ENCODE results near the gene TMPRSS3. TPM values are rescaled to one million over a fixed set of nuclear protein-coding genes. Genes with fewer than 3 reads are reported as not detected.

The TMPRSS3 gene
- total RNA-seq, 4 donors from 2014 or later = 0.34 to 1.6 (median 1.0) TPM; not detected in 1

- 76% methylated on average over 20 of the region's 20 CpGs for WGBS
- Histone ChIP-seq H3K9me3 (no peaks in the 10 kb centered on the region), H3K36me3 (no peaks in the 10 kb centered on the region), H3K27me3 (no peaks in the 10 kb centered on the region), H3K4me3 (no peak overlapping the region), H3K4me1 (no peaks in the 10 kb centered on the region), H3K27ac (no peak overlapping the region)
- no peak for DNase-seq (ENCODE audit: low spot score in 2 of 2)
- no peak for TF ChIP-seq POLR2AphosphoS5 (IDR thresholded peaks at IDR 0.05)
- TF ChIP-seq POLR2A (IDR thresholded peaks at IDR 0.05) = no peak
- no peak for TF ChIP-seq EP300 (IDR thresholded peaks at IDR 0.05)
- TF ChIP-seq CTCF (IDR thresholded peaks at IDR 0.05) = no peak
Measured at GRCh38 chr21:42388740-42389448, 7.0 kb downstream of the TMPRSS3 start.

DNA sequence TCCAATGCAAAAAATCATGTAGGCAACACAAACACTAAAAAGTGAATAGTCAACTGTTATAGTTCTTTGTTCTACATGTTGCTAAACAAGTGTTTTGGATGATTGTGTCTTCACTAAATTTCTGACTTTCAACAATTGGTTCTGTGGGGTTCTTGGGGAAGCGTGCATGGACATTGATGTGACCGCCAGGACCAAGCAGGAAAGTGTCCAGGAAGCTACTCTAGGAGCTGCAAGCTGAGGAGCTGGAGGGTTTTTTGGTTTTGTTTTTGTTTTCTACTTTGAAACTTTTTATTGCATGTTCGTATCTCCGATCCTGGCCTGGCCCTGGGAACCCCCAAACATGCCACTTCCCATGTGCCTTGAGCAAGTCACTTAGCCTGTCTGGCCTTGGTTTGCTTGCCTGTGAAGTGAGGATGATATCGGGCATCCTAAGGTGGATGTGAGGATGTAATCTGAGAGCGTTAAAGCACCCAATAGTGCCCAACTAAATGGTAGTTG is 8.0 kb downstream of the TMPRSS3 start:
- Histone ChIP-seq H3K4me1 (no peaks in the 10 kb centered on the region), H3K27ac (no peak overlapping the region), H3K27me3 (no peaks in the 10 kb centered on the region), H3K36me3 (no peaks in the 10 kb centered on the region), H3K9me3 (no peaks in the 10 kb centered on the region), H3K4me3 (no peak overlapping the region)
- 88% methylated on average over 6 of the region's 6 CpGs for WGBS
- TF ChIP-seq POLR2A (IDR thresholded peaks at IDR 0.05) (no peak), EP300 (IDR thresholded peaks at IDR 0.05) (no peak), CTCF (IDR thresholded peaks at IDR 0.05) (no peak), POLR2AphosphoS5 (IDR thresholded peaks at IDR 0.05) (no peak)
- no peak for DNase-seq (ENCODE audit: low spot score in 2 of 2)

- Histone ChIP-seq H3K27me3 (no peaks in the 10 kb centered on the region), H3K9me3 (no peaks in the 10 kb centered on the region), H3K36me3 (no peaks in the 10 kb centered on the region), H3K4me1 (no peaks in the 10 kb centered on the region), H3K27ac (no peak overlapping the region), H3K4me3 (no peak overlapping the region)
- WGBS = 43% methylated on average over 3 of the region's 3 CpGs
- TF ChIP-seq POLR2AphosphoS5 (IDR thresholded peaks at IDR 0.05) (no peak), POLR2A (IDR thresholded peaks at IDR 0.05) (no peak), CTCF (IDR thresholded peaks at IDR 0.05) (no peak), EP300 (IDR thresholded peaks at IDR 0.05) (no peak)
- no peak for DNase-seq (ENCODE audit: low spot score in 2 of 2)
Measured at GRCh38 chr21:42387164-42387563, 8.7 kb downstream of the TMPRSS3 start.

GRCh38 chr21:42386034-42386591 is 9.7 kb downstream of the TMPRSS3 start:
- 94% methylated on average over 10 of the region's 11 CpGs for WGBS
- H3K27ac ChIP-seq = no peak overlapping the region
- H3K4me1 ChIP-seq = no peaks in the 10 kb centered on the region
- no peaks in the 10 kb centered on the region for H3K9me3 ChIP-seq
- no peak overlapping the region for H3K4me3 ChIP-seq
- no peaks in the 10 kb centered on the region for H3K27me3 ChIP-seq
- DNase-seq (ENCODE audit: low spot score in 2 of 2) = no peak
- H3K36me3 ChIP-seq = no peaks in the 10 kb centered on the region
- no peak for TF ChIP-seq CTCF (IDR thresholded peaks at IDR 0.05)
- no peak for TF ChIP-seq POLR2AphosphoS5 (IDR thresholded peaks at IDR 0.05)
- no peak for TF ChIP-seq POLR2A (IDR thresholded peaks at IDR 0.05)
- TF ChIP-seq EP300 (IDR thresholded peaks at IDR 0.05) = no peak

- H3K9me3 ChIP-seq = no peaks in the 10 kb centered on the region
- H3K27ac ChIP-seq = no peak overlapping the region
- WGBS = 94% methylated on average over 5 of the region's 5 CpGs
- no peaks in the 10 kb centered on the region for H3K27me3 ChIP-seq
- TF ChIP-seq POLR2AphosphoS5 (IDR thresholded peaks at IDR 0.05) (no peak), EP300 (IDR thresholded peaks at IDR 0.05) (no peak), CTCF (IDR thresholded peaks at IDR 0.05) (no peak), POLR2A (IDR thresholded peaks at IDR 0.05) (no peak)
- H3K4me3 ChIP-seq = no peak overlapping the region
- H3K36me3 ChIP-seq = no peaks in the 10 kb centered on the region
- DNase-seq (ENCODE audit: low spot score in 2 of 2) = no peak
- H3K4me1 ChIP-seq = no peaks in the 10 kb centered on the region
Measured at GRCh38 chr21:42385619-42386018, 10.2 kb downstream of the TMPRSS3 start.
